Fibroblast of skin of left biceps (primary cell): ENCODE measurements around the gene NCAPG2.
"Not testable (repeated sequence)": the region's sequence is repeated elsewhere in the genome, so short reads cannot be mapped to it uniquely, and the experiment has no call there.

Experiments used
- DNase-seq, 2 experiments: peaks; one replicate each; pipeline ENCODE4 v3.0.0-alpha.2; 2013; ENCODE audit warnings: low read depth in 2 of 2

Gene NCAPG2

GRCh38 chr7:158706273-158706704, 1.7 kb upstream of the NCAPG2 start:
- no peak for DNase-seq

DNA sequence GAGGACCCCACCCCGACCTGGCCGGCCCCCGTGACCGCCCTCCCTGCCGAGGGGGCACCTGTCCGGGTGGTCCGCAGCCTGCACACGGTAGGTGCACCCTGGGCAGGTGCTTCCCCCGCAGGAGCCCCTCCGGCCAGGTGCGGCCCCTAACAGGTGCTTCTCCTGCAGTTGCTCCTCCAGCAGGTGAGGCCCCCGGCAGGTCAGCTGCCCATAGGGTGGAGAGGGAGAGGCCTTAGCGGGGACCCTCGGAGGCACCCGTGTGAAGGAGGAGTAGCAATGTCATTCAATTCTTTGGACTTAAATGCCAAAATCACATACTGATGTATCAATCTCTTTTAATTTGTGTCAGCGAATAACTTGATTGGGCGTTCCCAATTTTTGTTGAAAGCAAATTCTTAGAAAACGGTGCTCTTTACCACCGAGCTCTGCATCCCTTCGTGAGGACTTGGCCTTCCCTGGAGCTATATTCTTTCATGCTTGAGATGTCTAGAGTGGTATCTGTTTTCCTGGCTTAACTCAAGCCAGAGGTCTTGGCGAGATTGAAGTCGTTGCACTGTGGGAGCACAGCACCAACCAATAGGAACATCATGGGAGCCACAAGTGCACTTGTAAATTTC, 738 bp upstream of the NCAPG2 start:
- no peak for DNase-seq

- DNase-seq, result not testable (repeated sequence)
Measured at GRCh38 chr7:158703679-158704523, 703 bp downstream of the NCAPG2 start.

- DNase-seq, result no peak
Measured at GRCh38 chr7:158702944-158703343, 1.7 kb downstream of the NCAPG2 start.

- no peak for DNase-seq
Measured at GRCh38 chr7:158702196-158702595, 2.4 kb downstream of the NCAPG2 start.

DNA sequence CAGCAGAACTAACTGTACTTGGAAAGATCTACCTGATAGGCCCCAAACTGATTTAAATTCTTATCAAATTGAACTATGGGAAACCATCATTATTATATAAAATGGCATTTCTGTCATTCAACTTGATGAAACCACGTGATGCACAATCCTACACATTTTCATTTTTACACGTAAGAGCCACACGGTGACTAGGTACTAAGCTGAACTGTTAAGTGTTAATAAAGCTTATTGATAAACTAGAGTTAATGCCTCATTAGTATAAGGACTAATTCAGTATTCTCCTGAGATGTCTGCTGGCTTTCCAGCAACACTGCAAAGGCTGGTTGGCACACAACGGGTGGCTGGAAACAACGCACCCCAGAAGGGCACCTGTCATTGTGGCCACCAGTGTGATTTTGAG, 4.6 kb downstream of the NCAPG2 start:
- DNase-seq, result no peak

GRCh38 chr7:158699341-158699740, 5.3 kb downstream of the NCAPG2 start:
- no peak for DNase-seq

DNA sequence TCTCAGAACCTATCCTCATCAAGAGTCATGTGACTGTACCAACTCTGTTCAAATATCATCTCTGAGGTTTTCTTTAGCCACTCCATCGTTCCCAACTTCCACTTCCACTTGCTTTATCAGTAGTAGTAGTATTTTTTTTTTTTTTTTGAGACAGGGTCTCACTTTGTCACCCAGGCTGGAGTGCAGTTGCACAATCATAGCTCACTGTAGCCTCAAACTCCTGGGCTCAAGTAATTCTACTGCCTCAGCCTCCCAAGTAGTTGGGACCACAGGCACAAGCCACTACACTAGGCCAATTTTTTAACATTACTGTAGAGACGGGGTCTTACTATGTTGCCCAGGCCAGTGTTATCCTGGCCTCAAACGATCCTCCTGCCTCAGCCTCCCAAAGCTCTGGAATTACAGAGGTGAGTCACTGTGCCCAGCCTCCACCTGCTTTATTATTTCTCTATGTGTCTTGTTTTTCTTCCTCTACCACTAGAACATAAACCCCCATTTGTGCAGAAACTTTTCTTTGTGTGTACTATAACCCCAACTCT, 5.9 kb downstream of the NCAPG2 start:
- no peak for DNase-seq

- DNase-seq, result not testable (repeated sequence)
Measured at GRCh38 chr7:158697597-158697996, 7.0 kb downstream of the NCAPG2 start.

DNA sequence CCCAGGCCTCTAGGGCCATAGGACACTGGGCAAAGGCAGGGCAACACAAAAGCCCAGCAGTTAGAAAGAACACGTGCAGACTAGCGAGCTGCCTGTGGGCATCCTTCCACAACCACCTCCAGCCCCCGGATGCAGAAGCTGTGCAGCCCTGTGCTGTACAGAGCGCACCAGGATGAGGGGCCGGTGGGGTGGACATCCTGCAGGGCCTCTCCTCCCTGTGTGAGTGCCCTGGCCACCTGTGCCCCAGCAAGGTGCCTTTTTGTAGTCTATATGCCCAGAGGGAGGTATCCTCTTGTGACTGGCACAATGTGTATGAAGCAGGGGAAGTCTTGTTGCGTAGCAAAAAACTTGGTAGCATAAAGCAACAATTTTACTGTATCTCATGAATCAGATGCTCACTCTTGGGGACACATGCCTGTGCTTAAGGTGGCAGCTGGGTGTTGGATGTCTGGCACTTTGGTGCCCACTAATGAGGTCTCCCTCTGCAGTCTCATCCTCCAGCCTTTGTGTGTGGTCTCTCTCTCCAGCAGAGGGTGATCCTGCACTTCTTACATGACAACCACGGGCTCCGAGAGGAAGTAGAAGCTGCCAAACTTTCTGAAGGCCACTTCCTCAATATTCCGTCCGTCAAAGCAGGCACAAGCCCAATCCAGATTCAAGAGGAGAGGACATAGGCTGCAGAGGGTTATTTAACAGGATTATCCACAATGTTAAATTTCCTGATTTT, 8.7 kb downstream of the NCAPG2 start:
- peak; percentile 54 to 56 for DNase-seq

DNA sequence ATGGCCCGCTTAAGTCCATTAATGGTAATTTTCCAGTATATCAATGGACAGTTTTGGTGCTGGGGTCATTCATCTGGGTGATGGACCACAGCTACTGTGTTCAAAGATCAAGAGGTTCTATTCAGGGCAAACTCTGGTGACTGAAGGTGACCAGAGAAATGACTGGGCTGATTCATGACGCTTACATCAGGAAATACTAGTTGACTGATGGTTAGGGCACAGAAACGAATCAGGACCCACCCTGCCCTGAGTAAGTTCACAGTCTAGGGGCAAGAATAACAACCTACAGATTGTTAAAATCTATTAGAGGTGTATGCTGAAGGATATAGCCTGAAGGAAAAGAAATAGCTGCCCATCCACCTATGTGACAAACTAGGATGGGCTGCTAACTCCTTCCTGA, 9.5 kb downstream of the NCAPG2 start:
- DNase-seq, result no peak

DNA sequence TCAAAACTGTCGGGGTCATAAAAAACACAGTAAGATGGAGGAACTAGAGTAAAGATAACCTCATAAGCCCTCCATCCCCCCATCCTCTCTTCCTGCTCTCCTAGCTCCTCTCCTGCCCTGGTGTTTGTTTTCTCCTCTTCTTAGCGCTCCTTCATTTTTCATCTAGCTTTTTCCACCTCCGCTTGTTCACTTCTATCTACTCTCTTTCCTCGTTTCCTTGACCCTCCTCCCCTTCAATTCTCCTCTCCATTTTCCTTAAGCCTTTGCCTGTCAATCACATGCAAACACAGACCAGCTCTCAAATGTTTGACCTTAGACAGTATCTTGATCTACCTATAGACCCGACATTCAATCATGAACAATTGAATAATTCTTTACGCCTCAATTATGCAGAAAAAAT, 10.0 kb downstream of the NCAPG2 start:
- DNase-seq, result no peak

DNA sequence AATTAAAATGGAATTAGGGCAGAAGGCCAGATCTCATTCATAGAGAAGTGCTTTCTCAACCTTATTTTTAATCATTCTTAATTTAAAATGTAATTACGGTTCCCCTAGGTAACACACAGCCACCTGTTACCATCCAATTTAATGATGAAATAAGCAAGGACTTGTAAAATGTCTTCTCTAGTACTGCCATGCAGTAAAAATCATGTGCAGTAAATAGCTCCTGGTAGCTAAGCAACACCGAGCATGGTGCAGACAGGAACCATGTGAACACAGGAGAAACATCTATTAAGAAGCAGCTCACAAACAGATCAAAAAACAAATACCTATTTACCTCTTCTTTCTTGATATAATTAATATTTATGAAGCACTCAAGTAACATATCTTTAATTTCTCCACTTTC, 15.1 kb downstream of the NCAPG2 start:
- DNase-seq, result no peak

DNA sequence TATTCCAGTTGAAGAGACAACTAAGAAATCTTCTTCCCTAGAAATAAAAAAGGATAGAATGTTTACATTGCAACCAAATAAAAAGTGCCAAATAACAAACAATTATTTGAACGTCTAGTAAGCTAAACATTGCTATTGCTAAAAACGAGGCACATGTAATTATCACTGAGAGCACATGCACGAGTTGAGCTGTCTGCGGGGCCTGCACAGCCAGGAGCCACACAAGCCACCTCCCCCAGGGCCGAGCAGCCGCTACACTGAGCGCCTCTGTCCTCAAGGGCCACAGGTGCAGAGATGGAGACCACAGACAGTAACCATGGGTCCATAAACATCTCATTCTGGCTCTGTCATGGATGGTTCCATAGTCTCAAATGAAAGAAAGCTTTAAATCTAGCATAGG, 17.2 kb downstream of the NCAPG2 start:
- no peak for DNase-seq

DNA sequence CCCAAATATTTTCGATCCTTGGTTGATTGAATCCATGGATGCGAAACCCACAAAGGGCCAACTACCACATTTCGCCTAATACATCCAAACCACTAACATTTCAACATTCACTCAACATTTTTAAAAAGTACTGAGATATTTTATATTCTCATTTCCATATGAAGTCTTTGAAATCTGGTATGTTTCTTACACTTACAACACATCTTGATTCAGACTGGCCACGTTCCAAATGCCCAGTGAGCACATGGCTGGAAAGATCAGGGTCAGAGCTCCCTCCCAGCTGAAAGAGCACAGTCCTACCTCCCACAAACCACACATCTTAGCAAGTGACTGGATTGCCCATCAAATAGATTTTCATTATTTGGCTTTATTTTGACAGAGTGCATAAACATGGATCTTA, 18.9 kb downstream of the NCAPG2 start:
- peak; percentile 18 to 24 for DNase-seq

DNA sequence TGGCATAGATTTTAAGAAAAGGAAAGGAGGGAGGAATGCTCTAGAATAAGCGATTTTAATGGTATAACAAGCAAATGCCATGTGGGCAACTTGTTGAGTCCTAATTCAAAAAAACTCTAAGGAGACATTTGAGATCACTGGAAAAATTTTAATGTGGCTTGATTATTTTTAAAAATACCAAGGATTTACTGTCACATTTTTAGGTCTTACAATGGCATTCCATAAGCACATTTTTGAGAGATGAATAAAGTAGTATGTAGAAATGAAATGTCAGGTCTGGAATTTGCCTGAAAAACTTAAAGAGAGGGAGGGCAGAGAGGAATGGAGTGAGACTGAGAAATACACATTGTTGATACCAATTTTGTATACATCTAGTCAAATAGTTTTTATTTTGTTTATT, 20.3 kb downstream of the NCAPG2 start:
- peak; percentile 17 to 34 for DNase-seq

- DNase-seq, result no peak
Measured at GRCh38 chr7:158683541-158683940, 21.1 kb downstream of the NCAPG2 start.

GRCh38 chr7:158682456-158682855, 22.1 kb downstream of the NCAPG2 start:
- no peak for DNase-seq

GRCh38 chr7:158680754-158681153, 23.9 kb downstream of the NCAPG2 start:
- no peak for DNase-seq

- DNase-seq, result no peak
Measured at GRCh38 chr7:158676906-158677305, 27.7 kb downstream of the NCAPG2 start.

DNA sequence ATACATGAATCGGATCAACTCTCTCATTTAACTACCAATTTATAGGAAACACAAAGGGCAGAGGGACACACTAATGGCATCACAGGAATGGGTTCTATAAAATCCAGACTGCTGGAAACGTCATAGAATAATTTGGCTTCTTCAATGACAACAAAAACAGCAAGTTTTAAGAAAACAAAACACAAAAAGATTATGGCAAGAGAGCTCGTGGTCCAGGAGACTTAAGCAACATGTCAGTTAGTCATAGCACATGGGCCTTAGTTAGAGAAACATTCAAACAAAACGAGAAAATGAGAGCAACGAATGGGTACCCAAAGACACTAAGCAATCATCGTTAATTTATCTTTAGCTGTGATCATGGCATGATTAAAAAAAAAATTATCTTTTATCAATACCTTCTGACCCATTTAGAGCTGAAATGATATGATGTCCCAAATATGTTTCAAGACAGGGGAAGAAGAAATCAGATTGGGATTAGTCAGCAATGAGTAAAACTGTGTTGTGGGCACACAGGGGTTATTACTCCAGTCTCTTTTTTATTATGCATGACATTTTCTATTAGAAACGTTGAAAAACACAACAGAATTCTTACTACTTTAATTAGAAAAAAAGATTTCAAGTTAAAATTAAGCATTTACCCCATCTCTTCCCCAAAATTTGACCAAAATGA, 28.3 kb downstream of the NCAPG2 start:
- no peak for DNase-seq

- DNase-seq, result no peak
Measured at GRCh38 chr7:158672975-158673374, 31.6 kb downstream of the NCAPG2 start.
